ENCODE measurements around the gene CERK. TPM values are rescaled to one million over a fixed set of nuclear protein-coding genes. Genes with fewer than 3 reads are reported as not detected.

CERK gene
- total and polyA plus RNA-seq, 2 of the 8 experiments (the other 6 are each of a cell fraction or from before 2014, with no cell fraction given): 26.6 to 59.0 TPM

DNA sequence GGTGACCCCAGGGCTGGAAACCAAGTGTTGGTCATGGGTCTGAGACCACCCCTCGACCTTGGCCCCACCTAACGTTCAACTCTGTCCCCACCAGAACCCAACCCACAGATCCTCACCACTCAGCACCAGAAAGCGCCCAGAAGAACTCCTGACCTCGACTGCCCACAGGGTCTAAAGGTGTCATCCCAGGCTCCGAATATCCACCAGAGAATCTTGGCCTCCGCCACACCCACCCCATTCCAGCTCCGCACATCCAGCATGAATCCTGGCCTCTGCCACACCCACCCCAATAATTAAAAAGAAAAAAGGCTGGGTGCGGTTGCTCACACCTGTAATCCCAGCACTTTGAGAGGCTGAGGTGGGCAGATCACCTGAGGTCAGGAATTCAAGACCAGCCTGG lies 1.3 kb downstream of the CERK start:
- FAIRE-seq (no peak), DNase-seq (ENCODE audit: low read depth in 1 of 2, low spot score in 2 of 2) (no peak)
- Histone ChIP-seq H3K14ac (ENCODE audit: insufficient read length) (no peak overlapping the region), H4K8ac (ENCODE audit: extremely low read depth, insufficient read depth, low read length) (no peak overlapping the region; the same call in 1 of the 2 replicates), H4K5ac (ENCODE audit: insufficient read length, low read depth, low read length) (no peak overlapping the region), H2BK120ac (replicated peaks; ENCODE audit: low read depth, low read length) (no peak overlapping the region), H2BK15ac (ENCODE audit: low read length) (no peak overlapping the region), H3K9me3 (ENCODE audit: insufficient read depth in 2 of 2, low read depth in 1 of 2, low read length in 1 of 2) (no peaks in the 10 kb centered on the region), H3K18ac (ENCODE audit: extremely low read depth, low read length) (no peak overlapping the region), H2BK12ac (ENCODE audit: low read depth, low read length) (no peak overlapping the region), H3K4ac (replicated peaks; ENCODE audit: insufficient read length, low read depth, low read length) (peak overlapping the region; percentile 38), H4K91ac (replicated peaks; ENCODE audit: insufficient read length, low read length) (no peak overlapping the region), H4K20me1 (replicated peaks in 1 of 2; ENCODE audit: control insufficient read depth in 1 of 2, insufficient read depth in 2 of 2, low read length in 2 of 2) (peaks cover 0 to 25% of the 10 kb centered on the region in 2 experiments), H2AK5ac (ENCODE audit: low read depth, low read length) (no peak overlapping the region), H3K27me3 (replicated peaks in 1 of 4; ENCODE audit: control insufficient read depth in 3 of 4, extremely low read depth in 1 of 4, insufficient read depth in 3 of 4, low read length in 3 of 4) (peaks cover 0 to 3% (median 0%) of the 10 kb centered on the region in 4 experiments; a peak in 1 of 7 replicates), H3K36me3 (ENCODE audit: control insufficient read depth in 2 of 4, insufficient read depth in 4 of 4, low read length in 3 of 4) (no peaks in the 10 kb centered on the region), H3K4me2 (ENCODE audit: insufficient read depth in 1 of 2, low read depth in 2 of 2, low read length in 2 of 2) (peak overlapping the region; percentile 58 to 85), H3K9ac (replicated peaks in 1 of 4; ENCODE audit: extremely low read depth in 1 of 4, low read depth in 3 of 4, low read length in 3 of 4) (no peak overlapping the region), H3K23me2 (ENCODE audit: low read depth, low read length) (peaks cover 11% of the 10 kb centered on the region; the same call in 1 of the 2 replicates), H3K27ac (ENCODE audit: low read depth, low read length) (no peak overlapping the region), H2BK20ac (ENCODE audit: low read length) (no peak overlapping the region), H3K23ac (ENCODE audit: insufficient read length) (no peak overlapping the region), H2AFZ (ENCODE audit: low read length) (no peak overlapping the region), H3K4me3 (ENCODE audit: extremely low read depth in 1 of 4, insufficient read depth in 2 of 4, low read depth in 3 of 4, low read length in 4 of 4) (peak overlapping the region in 2 of 4 experiments; percentile 86 to 90; a peak in 5 of 8 replicates), H2BK5ac (ENCODE audit: low read depth, low read length) (no peak overlapping the region), H3K4me1 (replicated peaks in 1 of 4; ENCODE audit: control insufficient read depth in 3 of 4, insufficient read depth in 4 of 4, low read length in 3 of 4) (peaks cover 7 to 23% (median 19%) of the 10 kb centered on the region in 4 experiments), H3K56ac (replicated peaks; ENCODE audit: insufficient read length, low read depth, low read length) (no peak overlapping the region), H3K79me2 (ENCODE audit: control insufficient read depth in 1 of 2, insufficient read depth in 2 of 2, low read length in 2 of 2) (peaks cover 0 to 36% of the 10 kb centered on the region in 2 experiments; a peak in 3 of 4 replicates), H3K79me1 (ENCODE audit: low read depth, low read length) (peaks cover 8% of the 10 kb centered on the region)
- CTCF ChIA-PET (ENCODE audit: partially characterized antibody): interaction anchor here (0.7 kb wide), 1 partner anchor 8 kb away, joined by 3 read pairs; no protein-coding TSS in a partner anchor
- POLR2A ChIA-PET (ENCODE audit: partially characterized antibody): interaction anchor here (0.9 to 1.6 kb wide), 3 partner anchors 8 to 160 kb away, joined by 3 to 4 read pairs (median 4); partner anchors contain the start of gene TBC1D22A
- 81% methylated on average over 8 of the region's 8 CpGs; no CpG with 5 or more reads in 1 of the 2 experiments for whole genome bisulfite sequencing, 2 experiments (ENCODE audit: extremely low coverage in 1 of 2, insufficient coverage in 1 of 2, insufficient read length in 1 of 2, insufficient replicate concordance in 2 of 2, low coverage in 1 of 2, low lambda C conversion rate in 2 of 2, missing lambda C conversion rate in 1 of 2)
- TF ChIP-seq ATF2 (IDR thresholded peaks at IDR 0.05; ENCODE audit: low read length) (no peak), SP1 (IDR thresholded peaks at IDR 0.05; ENCODE audit: low read depth, low read length) (no peak), EZH2 (IDR thresholded peaks at IDR 0.05; ENCODE audit: low read depth, low read length, severe bottlenecking) (no peak), CREB1 (IDR thresholded peaks at IDR 0.05) (no peak), SUZ12 (IDR thresholded peaks at IDR 0.05; ENCODE audit: low read length) (no peak), KDM5A (IDR thresholded peaks at IDR 0.05; ENCODE audit: low read length) (no peak), TAF1 (IDR thresholded peaks at IDR 0.05; ENCODE audit: low read depth, low read length) (no peak), SRF (IDR thresholded peaks at IDR 0.05; ENCODE audit: low read depth, low read length) (no peak), EGR1 (IDR thresholded peaks at IDR 0.05; ENCODE audit: borderline replicate concordance, low read depth, low read length) (no peak), SIN3A (conservative IDR thresholded peaks at IDR 0.05 in 1 of 2, IDR thresholded peaks at IDR 0.05 in 1 of 2; ENCODE audit: low read depth in 1 of 2, low read length in 2 of 2) (no peak), GTF2F1 (IDR thresholded peaks at IDR 0.05; ENCODE audit: borderline replicate concordance, low read depth, low read length) (no peak), CTBP2 (IDR thresholded peaks at IDR 0.05; ENCODE audit: borderline replicate concordance, insufficient read depth, insufficient read length, low read length) (no peak)

Measured in H1 (cell line).